ENCODE results near the gene YIPF3.

Gene YIPF3

DNA sequence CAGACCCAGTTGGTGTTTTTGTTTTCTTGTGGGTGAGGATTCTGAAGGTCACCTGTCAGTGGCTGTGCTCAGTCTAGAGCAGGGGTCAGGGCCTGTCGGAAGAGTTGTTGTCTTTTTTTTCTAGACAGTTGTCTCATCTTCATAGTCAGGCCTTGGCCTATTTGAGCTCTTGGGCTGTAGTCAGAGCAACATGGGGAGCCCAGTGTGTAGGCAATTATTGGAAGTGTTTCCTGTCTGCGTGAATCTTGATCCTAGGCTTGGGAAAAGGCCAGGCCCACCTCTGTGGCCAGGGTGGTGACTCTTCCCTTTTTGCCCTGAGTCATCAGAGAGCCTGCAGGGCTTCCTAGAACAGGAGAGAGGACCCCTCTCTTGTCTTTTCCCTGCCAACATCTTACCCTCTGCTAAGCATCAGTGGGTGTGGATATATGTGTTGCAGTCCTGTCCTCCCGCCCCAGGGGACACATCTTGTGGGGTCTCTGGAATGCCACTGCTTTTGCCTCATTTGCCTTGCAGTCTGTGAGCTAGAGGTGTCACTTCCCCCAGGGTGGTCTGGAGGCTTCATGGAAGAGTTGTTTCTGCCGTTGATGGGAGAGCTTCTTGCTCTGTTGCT, 28.0 kb downstream of the YIPF3 start:
- in situ Hi-C loops (cut with HindIII; ENCODE audit: low sequenced_read_pairs), result no loop called here
- H3K4me3 ChIP-seq (ENCODE audit: low read depth, low read length), result no peak overlapping the region
- TF ChIP-seq, protein P1, sequence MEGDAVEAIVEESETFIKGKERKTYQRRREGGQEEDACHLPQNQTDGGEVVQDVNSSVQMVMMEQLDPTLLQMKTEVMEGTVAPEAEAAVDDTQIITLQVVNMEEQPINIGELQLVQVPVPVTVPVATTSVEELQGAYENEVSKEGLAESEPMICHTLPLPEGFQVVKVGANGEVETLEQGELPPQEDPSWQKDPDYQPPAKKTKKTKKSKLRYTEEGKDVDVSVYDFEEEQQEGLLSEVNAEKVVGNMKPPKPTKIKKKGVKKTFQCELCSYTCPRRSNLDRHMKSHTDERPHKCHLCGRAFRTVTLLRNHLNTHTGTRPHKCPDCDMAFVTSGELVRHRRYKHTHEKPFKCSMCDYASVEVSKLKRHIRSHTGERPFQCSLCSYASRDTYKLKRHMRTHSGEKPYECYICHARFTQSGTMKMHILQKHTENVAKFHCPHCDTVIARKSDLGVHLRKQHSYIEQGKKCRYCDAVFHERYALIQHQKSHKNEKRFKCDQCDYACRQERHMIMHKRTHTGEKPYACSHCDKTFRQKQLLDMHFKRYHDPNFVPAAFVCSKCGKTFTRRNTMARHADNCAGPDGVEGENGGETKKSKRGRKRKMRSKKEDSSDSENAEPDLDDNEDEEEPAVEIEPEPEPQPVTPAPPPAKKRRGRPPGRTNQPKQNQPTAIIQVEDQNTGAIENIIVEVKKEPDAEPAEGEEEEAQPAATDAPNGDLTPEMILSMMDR (IDR thresholded peaks at IDR 0.05; ENCODE audit: low read depth, low read length), result no peak
- DNase-seq (ENCODE audit: low read depth, low spot score), result peak; percentile 38

DNA sequence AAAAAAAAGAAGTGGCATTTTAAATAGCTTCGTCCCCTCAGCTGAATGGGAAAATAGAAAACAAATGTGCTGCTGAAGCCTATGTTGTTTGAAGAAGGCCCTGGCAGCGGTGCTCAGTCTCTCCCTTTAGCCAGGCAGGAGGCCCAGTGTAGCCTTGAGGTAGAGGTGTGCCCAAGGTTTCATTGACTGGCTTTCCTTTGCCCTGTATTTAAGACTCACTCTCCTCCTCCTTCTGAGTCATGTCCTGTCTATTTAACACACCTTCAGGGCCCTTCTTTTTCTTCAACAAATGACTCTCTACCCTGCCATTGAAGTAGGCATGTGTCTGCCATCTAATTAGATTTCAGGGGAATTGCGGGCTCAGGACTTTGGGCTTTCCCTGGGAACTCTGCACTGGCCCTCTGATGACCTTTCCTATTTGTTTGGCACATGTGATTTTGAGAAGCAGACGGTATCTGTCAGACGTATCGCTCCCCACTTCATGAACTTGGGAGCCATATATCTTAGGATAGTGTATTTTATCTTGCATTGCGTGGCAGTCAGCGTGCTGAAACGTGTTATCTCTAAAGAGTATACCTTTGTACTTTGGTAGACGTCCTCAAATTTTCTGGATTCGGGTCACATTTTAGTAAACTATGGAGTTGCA, 35.0 kb downstream of the YIPF3 start:
- TF ChIP-seq, protein P1 (IDR thresholded peaks at IDR 0.05; ENCODE audit: low read depth, low read length), result no peak
- in situ Hi-C loops (cut with HindIII; ENCODE audit: low sequenced_read_pairs), result no loop called here
- no peak for DNase-seq (ENCODE audit: low read depth, low spot score)
- no peak overlapping the region for H3K4me3 ChIP-seq (ENCODE audit: low read depth, low read length)

DNA sequence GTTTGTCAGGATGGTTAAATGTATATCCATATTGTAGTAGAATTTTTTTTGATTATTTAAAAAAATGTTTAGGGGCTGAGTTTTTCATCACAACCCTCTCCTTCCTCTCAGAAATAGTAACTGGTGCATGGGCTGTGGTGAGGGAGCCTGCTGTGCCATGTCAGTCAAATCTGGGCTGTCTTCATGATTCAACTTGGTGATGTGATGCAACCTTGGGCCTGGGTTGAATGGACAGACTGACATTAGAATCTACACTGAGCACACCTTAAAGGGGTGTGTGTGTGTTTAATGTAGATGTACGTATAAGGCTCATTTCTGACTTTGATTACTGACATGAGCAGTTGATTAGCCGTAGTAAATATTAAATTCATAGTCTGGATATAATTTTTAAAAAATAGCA, 35.7 kb downstream of the YIPF3 start:
- in situ Hi-C loops (cut with HindIII; ENCODE audit: low sequenced_read_pairs), result no loop called here
- TF ChIP-seq, protein P1 (IDR thresholded peaks at IDR 0.05; ENCODE audit: low read depth, low read length), result no peak
- no peak for DNase-seq (ENCODE audit: low read depth, low spot score)
- no peak overlapping the region for H3K4me3 ChIP-seq (ENCODE audit: low read depth, low read length)

DNA sequence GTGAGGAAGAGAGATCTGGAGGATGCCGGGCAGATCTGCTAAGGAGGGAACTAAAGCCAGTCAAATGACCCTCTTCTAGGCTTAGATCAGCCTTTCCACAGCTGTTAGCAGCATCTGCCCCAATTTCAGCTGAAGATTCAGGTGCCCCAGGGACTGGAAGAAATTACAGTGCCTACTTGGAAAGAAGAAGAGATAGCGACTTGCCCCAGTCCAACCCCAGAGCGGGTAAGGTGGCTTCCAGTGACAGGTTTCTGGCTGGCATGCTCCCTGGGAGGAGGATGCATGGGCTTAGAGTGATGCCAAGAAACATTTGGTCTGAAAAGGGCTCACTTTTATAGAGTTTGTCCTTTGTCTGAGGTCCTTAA, 38.7 kb downstream of the YIPF3 start:
- peak overlapping the region; percentile 76 for H3K4me3 ChIP-seq (ENCODE audit: low read depth, low read length)
- in situ Hi-C loops (cut with HindIII; ENCODE audit: low sequenced_read_pairs), result no loop called here
- DNase-seq (ENCODE audit: low read depth, low spot score), result no peak
- TF ChIP-seq, protein P1 (IDR thresholded peaks at IDR 0.05; ENCODE audit: low read depth, low read length), result no peak

DNA sequence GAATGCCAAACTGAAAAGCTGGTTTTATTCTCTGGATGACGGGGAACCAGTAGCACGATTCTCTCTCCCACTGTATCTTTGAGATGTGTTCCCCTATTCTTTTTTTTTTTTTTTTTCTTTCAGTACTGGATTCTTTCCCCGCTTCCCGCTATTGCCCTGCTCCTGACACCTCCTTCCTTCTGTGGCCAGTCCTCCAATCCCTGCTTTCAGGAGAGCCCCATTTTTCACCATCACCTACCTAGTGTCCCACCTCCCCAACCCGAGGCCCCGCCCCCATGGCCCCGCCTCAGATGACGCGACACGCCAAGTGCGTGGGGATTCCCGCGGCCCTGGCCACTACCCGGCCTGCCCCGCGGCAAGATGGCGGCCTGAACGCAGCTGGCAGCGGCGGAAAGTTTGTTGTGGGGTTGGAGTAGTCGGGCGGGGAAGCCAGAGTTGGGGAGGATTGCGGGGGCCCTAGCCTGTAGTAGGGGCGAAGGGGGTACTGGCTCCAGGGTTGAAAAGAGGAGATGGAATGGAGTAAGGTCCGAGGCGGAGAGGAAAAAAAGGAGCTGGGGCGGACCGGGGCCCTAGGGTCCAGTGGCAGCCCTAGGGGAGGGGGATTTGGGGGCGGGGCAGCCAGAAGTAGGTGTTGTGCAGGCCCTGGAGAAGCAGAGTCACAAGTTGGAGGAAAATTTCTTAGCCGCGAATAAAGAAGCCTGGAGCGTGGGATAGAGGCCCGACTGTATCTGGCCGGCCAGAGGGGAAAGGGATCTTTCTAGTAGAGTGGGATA, 39.3 kb downstream of the YIPF3 start, which contains the start of gene TJAP1:
TSS of gene TJAP1 (plus strand) at position 336 of the 773 bp plus-strand sequence. CDS start 21,432 bp downstream, outside the sequence.
- TF ChIP-seq, protein P1 (IDR thresholded peaks at IDR 0.05; ENCODE audit: low read depth, low read length), result no peak
- in situ Hi-C loops (cut with HindIII; ENCODE audit: low sequenced_read_pairs), result no loop called here
- DNase-seq (ENCODE audit: low read depth, low spot score), result peak; percentile 90
- H3K4me3 ChIP-seq (ENCODE audit: low read depth, low read length), result peak within 1 kb of the TSS; percentile 76

DNA sequence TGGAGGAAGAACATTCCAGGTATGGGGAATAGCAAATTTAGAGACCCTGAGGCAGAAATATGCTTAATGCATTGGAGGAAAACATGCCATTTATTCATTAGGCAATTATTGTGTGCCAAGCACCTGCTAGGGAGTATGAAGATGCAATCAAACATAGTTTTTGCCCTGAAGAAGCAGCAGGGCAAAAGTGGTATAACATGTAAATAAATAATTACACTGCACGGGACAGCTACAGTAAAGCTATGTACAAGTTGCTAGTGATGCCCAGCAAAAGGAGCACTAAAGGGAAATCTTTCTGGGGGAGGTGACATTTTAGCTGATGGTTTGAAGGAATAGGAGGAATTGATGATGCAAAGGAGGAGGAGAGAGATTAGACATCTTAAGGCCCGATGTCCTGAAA, 40.0 kb downstream of the YIPF3 start:
- H3K4me3 ChIP-seq (ENCODE audit: low read depth, low read length), result peak overlapping the region; percentile 76
- TF ChIP-seq, protein P1 (IDR thresholded peaks at IDR 0.05; ENCODE audit: low read depth, low read length), result no peak
- no peak for DNase-seq (ENCODE audit: low read depth, low spot score)
- in situ Hi-C loops (cut with HindIII; ENCODE audit: low sequenced_read_pairs), result no loop called here
